ENCODE data around the gene ELK4. TPM values are rescaled to one million over a fixed set of nuclear protein-coding genes. Genes with fewer than 3 reads are reported as not detected.
"Not testable (repeated sequence)": the region's sequence is repeated elsewhere in the genome, so short reads cannot be mapped to it uniquely, and the experiment has no call there.

ELK4 gene
- total RNA-seq, 1 experiment from 2014 or later, result 16.1 TPM

GRCh38 chr1:205664399-205665017 lies 32.7 kb upstream of the ELK4 start:
- DNase-seq (ENCODE audit: low read depth), result no peak

GRCh38 chr1:205663286-205663936 lies 31.6 kb upstream of the ELK4 start:
- DNase-seq (ENCODE audit: low read depth), result no peak

GRCh38 chr1:205662791-205663190 lies 31.0 kb upstream of the ELK4 start:
- no peak for DNase-seq (ENCODE audit: low read depth)

GRCh38 chr1:205662135-205662738 lies 30.4 kb upstream of the ELK4 start:
- no peak for DNase-seq (ENCODE audit: low read depth)

- DNase-seq (ENCODE audit: low read depth), result no peak
Observed at GRCh38 chr1:205661429-205662134, 29.8 kb upstream of the ELK4 start.

GRCh38 chr1:205660361-205660760 lies 28.6 kb upstream of the ELK4 start:
- no peak for DNase-seq (ENCODE audit: low read depth)

GRCh38 chr1:205658943-205659581 lies 27.3 kb upstream of the ELK4 start:
- peak; percentile 42 for DNase-seq (ENCODE audit: low read depth)

- peak; percentile 38 for DNase-seq (ENCODE audit: low read depth)
Observed at GRCh38 chr1:205656236-205656635, 24.4 kb upstream of the ELK4 start.

- DNase-seq (ENCODE audit: low read depth), result no peak
Observed at GRCh38 chr1:205652984-205653383, 21.2 kb upstream of the ELK4 start.

GRCh38 chr1:205650241-205650640 lies 18.4 kb upstream of the ELK4 start:
- DNase-seq (ENCODE audit: low read depth), result no peak

GRCh38 chr1:205645519-205645918 lies 13.7 kb upstream of the ELK4 start:
- no peak for DNase-seq (ENCODE audit: low read depth)

GRCh38 chr1:205642679-205643307 lies 11.0 kb upstream of the ELK4 start:
- DNase-seq (ENCODE audit: low read depth), result no peak

- DNase-seq (ENCODE audit: low read depth), result no peak
Observed at GRCh38 chr1:205639567-205639966, 7.8 kb upstream of the ELK4 start.

- no peak for DNase-seq (ENCODE audit: low read depth)
Observed at GRCh38 chr1:205637854-205638468, 6.2 kb upstream of the ELK4 start.

GRCh38 chr1:205636732-205637131 lies 4.9 kb upstream of the ELK4 start:
- no peak for DNase-seq (ENCODE audit: low read depth)

- DNase-seq (ENCODE audit: low read depth), result not testable (repeated sequence)
Observed at GRCh38 chr1:205636138-205636530, 4.3 kb upstream of the ELK4 start.

- DNase-seq (ENCODE audit: low read depth), result peak; percentile 75
Observed at GRCh38 chr1:205633421-205633976, 1.7 kb upstream of the ELK4 start.

- no peak for DNase-seq (ENCODE audit: low read depth)
Observed at GRCh38 chr1:205632669-205633169, 908 bp upstream of the ELK4 start.

GRCh38 chr1:205631010-205631767 lies 622 bp downstream of the ELK4 start:
- DNase-seq (ENCODE audit: low read depth), result peak; percentile 80

GRCh38 chr1:205630651-205631009 lies 1.2 kb downstream of the ELK4 start:
- no peak for DNase-seq (ENCODE audit: low read depth)
